ENCODE results near the gene UCP3. TPM values are rescaled to one million over a fixed set of nuclear protein-coding genes. Genes with fewer than 3 reads are reported as not detected.

Gene UCP3
- total RNA-seq, 1 donor from 2014 or later, result 2.6 TPM

GRCh38 chr11:73977856-73978519, 30.9 kb downstream of the UCP3 start:
- DNase-seq (ENCODE audit: low spot score), result no peak
- H3K9me3 Mint-ChIP-seq, result no peaks in the 10 kb centered on the region
- no peak overlapping the region for H3K4me3 Mint-ChIP-seq (ENCODE audit: low read depth)
- peaks cover 91% of the 10 kb centered on the region for H3K36me3 Mint-ChIP-seq (ENCODE audit: low read depth)
- H3K27ac Mint-ChIP-seq, result peak overlapping the region; percentile 83
- intact Hi-C loops (cut with micrococcal nuclease), result no loop called here
- no peaks in the 10 kb centered on the region for H3K27me3 Mint-ChIP-seq (ENCODE audit: low read depth)
- peaks cover 57% of the 10 kb centered on the region for H3K4me1 Mint-ChIP-seq (ENCODE audit: low read depth)

DNA sequence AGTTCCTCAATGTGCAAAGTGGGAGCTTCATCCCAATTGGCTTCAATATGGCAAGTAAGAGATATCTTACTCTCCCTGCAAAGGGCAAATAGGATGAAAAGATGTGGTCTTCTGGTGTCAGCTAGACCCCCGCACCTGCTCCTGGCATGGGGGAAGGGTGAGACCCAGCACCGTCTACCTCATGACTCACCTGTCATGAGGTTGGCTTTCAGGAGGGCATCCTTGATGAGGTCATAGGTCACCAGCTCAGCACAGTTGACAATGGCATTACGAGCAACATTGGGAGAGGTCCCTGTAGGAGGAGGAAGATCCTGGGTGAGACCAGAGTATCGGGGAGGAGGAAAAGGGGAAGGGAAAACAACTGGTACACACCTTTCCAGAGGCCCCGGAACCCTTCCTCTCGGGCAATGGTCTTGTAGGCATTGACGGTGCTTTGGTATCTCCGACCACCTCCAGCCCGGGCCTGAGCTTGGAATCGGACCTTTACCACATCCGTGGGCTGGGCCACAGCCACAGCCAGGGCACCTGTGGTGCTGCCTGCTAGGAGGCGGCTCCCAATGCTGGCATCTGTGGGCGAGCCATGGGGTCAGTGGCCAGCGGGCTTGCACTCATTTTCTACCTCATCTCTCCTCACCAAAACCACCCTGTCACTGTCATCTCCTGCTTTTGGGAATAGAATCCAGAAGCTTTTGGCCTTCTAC, 32.3 kb downstream of the UCP3 start:
- no peak overlapping the region for H3K4me3 Mint-ChIP-seq (ENCODE audit: low read depth)
- H3K27me3 Mint-ChIP-seq (ENCODE audit: low read depth), result no peaks in the 10 kb centered on the region
- peaks cover 90% of the 10 kb centered on the region for H3K36me3 Mint-ChIP-seq (ENCODE audit: low read depth)
- peak overlapping the region; percentile 54 for H3K27ac Mint-ChIP-seq
- intact Hi-C loops (cut with micrococcal nuclease), result no loop called here
- no peaks in the 10 kb centered on the region for H3K9me3 Mint-ChIP-seq
- DNase-seq (ENCODE audit: low spot score), result no peak
- peaks cover 67% of the 10 kb centered on the region for H3K4me1 Mint-ChIP-seq (ENCODE audit: low read depth)

DNA sequence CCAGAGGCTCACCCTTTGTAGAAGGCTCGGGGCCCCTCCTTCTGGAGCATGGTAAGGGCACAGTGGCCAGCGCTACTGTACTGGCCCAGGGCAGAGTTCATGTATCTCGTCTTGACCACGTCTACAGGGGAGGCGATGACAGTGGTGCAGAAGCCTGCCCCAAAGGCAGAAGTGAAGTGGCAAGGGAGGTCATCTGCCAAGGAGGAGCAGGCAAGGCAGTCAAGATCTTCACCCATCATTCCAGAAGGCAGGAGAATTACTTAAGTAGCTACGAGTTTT, 33.5 kb downstream of the UCP3 start:
- peaks cover 69% of the 10 kb centered on the region for H3K4me1 Mint-ChIP-seq (ENCODE audit: low read depth)
- H3K4me3 Mint-ChIP-seq (ENCODE audit: low read depth), result no peak overlapping the region
- H3K27ac Mint-ChIP-seq, result peak overlapping the region; percentile 68
- intact Hi-C loops (cut with micrococcal nuclease), result no loop called here
- DNase-seq (ENCODE audit: low spot score), result no peak
- peaks cover 78% of the 10 kb centered on the region for H3K36me3 Mint-ChIP-seq (ENCODE audit: low read depth)
- no peaks in the 10 kb centered on the region for H3K9me3 Mint-ChIP-seq
- no peaks in the 10 kb centered on the region for H3K27me3 Mint-ChIP-seq (ENCODE audit: low read depth)

GRCh38 chr11:73974604-73975478, 34.0 kb downstream of the UCP3 start:
- Mint-ChIP-seq H3K36me3 (ENCODE audit: low read depth) (peaks cover 72% of the 10 kb centered on the region), H3K4me1 (ENCODE audit: low read depth) (peaks cover 69% of the 10 kb centered on the region), H3K27me3 (ENCODE audit: low read depth) (no peaks in the 10 kb centered on the region), H3K4me3 (ENCODE audit: low read depth) (peak overlapping the region; percentile 27), H3K27ac (peak overlapping the region; percentile 85), H3K9me3 (no peaks in the 10 kb centered on the region)
- intact Hi-C loops (cut with micrococcal nuclease), result loop anchor here (1.0 kb wide), 1 partner anchor 8 kb away; no protein-coding TSS in a partner anchor
- DNase-seq (ENCODE audit: low spot score), result no peak

GRCh38 chr11:73972620-73973449, 36.0 kb downstream of the UCP3 start:
- Mint-ChIP-seq H3K9me3 (no peaks in the 10 kb centered on the region), H3K4me3 (ENCODE audit: low read depth) (no peak overlapping the region), H3K27ac (peak overlapping the region; percentile 85), H3K36me3 (ENCODE audit: low read depth) (peaks cover 52% of the 10 kb centered on the region), H3K27me3 (ENCODE audit: low read depth) (no peaks in the 10 kb centered on the region), H3K4me1 (ENCODE audit: low read depth) (peaks cover 69% of the 10 kb centered on the region)
- DNase-seq (ENCODE audit: low spot score), result no peak
- intact Hi-C loops (cut with micrococcal nuclease), result no loop called here

DNA sequence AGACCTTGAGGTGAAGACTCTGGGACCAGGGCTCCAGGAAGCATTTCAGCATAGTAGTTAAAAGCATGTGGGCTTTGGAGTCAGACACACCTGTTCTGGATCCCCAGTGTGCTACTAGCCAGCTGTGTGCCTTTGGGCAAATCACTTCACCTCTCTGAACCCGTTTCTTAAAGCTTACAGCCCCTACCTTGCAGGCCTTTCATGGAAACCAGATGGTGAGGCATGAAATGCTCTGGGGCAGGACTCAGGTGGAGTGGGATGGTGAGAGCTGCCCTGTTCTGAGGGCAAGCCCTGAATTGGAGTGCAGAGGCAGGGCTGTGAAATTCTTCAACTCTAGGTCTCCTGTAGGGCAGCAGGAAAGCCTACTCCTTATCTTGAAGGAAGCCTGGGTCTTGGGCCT, 36.7 kb downstream of the UCP3 start:
- H3K27ac Mint-ChIP-seq, result peak overlapping the region; percentile 61
- no peaks in the 10 kb centered on the region for H3K9me3 Mint-ChIP-seq
- no peaks in the 10 kb centered on the region for H3K27me3 Mint-ChIP-seq (ENCODE audit: low read depth)
- H3K4me1 Mint-ChIP-seq (ENCODE audit: low read depth), result peaks cover 66% of the 10 kb centered on the region
- no peak overlapping the region for H3K4me3 Mint-ChIP-seq (ENCODE audit: low read depth)
- H3K36me3 Mint-ChIP-seq (ENCODE audit: low read depth), result peaks cover 46% of the 10 kb centered on the region
- DNase-seq (ENCODE audit: low spot score), result no peak
- intact Hi-C loops (cut with micrococcal nuclease), result no loop called here

DNA sequence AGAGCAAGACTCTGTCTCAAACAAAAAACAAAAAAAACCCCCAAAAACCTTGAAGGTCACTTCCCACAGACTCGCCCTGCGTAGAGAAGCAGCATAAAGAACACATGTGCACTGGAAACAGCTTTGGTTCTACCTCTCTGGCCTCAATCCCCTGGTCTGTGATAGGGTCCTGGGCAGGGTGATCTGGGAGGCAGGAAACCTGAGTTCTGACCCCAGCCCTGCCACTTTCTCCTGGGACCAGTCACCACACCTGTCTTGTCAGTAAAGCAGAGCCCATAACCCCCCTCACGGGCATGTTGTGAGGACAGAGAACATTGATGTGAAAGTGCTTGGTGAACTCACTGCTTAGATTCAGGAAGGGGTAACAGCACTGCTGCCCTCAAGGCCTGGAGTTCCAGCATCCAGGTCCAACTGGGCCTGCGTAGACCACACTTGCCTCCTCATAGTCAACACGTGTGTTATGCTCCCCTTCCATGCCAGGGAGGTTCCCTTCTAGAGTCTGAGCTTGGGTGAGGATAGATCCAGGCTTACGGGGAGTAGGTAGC, 37.6 kb downstream of the UCP3 start:
- no peaks in the 10 kb centered on the region for H3K9me3 Mint-ChIP-seq
- intact Hi-C loops (cut with micrococcal nuclease), result no loop called here
- H3K36me3 Mint-ChIP-seq (ENCODE audit: low read depth), result peaks cover 37% of the 10 kb centered on the region
- no peak overlapping the region for H3K4me3 Mint-ChIP-seq (ENCODE audit: low read depth)
- peak overlapping the region; percentile 76 for H3K27ac Mint-ChIP-seq
- no peaks in the 10 kb centered on the region for H3K27me3 Mint-ChIP-seq (ENCODE audit: low read depth)
- H3K4me1 Mint-ChIP-seq (ENCODE audit: low read depth), result peaks cover 59% of the 10 kb centered on the region
- no peak for DNase-seq (ENCODE audit: low spot score)

DNA sequence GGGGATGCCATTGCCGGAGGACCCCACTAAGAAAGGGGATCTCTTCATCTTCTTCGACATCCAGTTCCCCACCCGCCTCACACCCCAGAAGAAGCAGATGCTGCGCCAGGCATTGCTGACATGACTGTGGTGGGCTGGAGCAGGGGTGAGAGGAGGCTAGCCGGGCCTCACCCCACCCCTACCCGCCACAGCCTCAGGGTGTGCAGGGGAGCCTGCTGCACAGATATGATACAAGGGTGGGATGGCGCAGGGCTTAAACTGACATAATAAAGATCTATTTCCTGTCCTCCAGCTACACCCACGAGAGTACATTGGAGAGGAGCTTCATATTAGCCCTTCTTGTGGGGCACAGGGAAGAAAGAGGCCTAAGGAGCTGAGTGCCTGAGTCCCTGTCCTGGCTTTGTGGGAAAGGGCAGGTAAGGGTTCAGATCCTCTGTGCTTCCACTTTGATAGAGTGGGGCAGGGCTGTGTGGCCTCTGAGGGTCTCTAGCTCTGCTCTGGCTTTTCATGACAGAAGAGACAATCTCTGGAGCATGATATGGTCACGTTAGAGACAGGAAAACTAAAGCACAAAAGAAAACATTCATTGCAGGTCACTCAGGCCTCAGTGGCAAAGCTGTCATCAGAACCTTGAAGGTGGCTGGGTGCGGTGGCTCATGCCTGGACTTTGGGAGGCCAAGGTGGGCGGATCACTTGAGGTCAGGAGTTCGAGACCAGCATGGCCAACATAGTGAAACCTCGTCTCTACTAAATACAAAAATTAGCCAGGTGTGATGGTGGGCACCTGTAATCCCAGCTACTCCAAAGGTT, 38.7 kb downstream of the UCP3 start:
- no peaks in the 10 kb centered on the region for H3K27me3 Mint-ChIP-seq (ENCODE audit: low read depth)

DNA sequence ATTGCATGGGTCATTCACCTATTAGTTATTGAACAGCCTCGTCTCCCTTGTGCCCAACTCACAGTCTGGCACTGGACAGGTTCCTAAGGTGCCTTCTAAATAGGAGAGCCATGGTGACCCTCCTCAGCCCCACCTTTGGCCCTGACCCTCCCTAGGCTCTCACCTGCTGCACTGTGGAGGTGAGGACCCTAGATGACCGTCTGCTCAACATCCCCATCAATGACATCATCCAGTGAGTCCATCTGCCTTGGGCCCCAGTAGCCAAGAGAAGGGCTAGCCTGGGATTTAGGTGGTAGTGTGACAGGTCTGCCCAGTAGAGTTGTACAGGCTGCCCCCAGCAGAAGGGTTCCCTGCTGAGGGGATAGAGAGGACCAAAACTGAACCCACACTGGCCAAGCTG, 39.8 kb downstream of the UCP3 start:
- no peaks in the 10 kb centered on the region for H3K9me3 Mint-ChIP-seq
- H3K4me1 Mint-ChIP-seq (ENCODE audit: low read depth), result peaks cover 48% of the 10 kb centered on the region
- intact Hi-C loops (cut with micrococcal nuclease), result loop anchor here (10.0 kb wide), 1 partner anchor 266 kb away; no protein-coding TSS in a partner anchor
- no peak overlapping the region for H3K4me3 Mint-ChIP-seq (ENCODE audit: low read depth)
- DNase-seq (ENCODE audit: low spot score), result no peak
- H3K36me3 Mint-ChIP-seq (ENCODE audit: low read depth), result peaks cover 15% of the 10 kb centered on the region
- peak overlapping the region; percentile 7 for H3K27ac Mint-ChIP-seq
- H3K27me3 Mint-ChIP-seq (ENCODE audit: low read depth), result no peaks in the 10 kb centered on the region

More for the DNA sequence above, 38.7 kb downstream of the UCP3 start:
- Mint-ChIP-seq H3K4me1 (ENCODE audit: low read depth) (peaks cover 53% of the 10 kb centered on the region), H3K27ac (peak overlapping the region; percentile 65), H3K4me3 (ENCODE audit: low read depth) (no peak overlapping the region), H3K9me3 (no peaks in the 10 kb centered on the region), H3K36me3 (ENCODE audit: low read depth) (peaks cover 26% of the 10 kb centered on the region)
- no peak for DNase-seq (ENCODE audit: low spot score)
- intact Hi-C loops (cut with micrococcal nuclease), result loop anchor here (10.0 kb wide), 1 partner anchor 265 kb away; no protein-coding TSS in a partner anchor

GRCh38 chr11:73968356-73968966, 40.4 kb downstream of the UCP3 start:
- Mint-ChIP-seq H3K9me3 (no peaks in the 10 kb centered on the region), H3K36me3 (ENCODE audit: low read depth) (peaks cover 10% of the 10 kb centered on the region), H3K27ac (peak overlapping the region; percentile 7), H3K27me3 (ENCODE audit: low read depth) (no peaks in the 10 kb centered on the region), H3K4me1 (ENCODE audit: low read depth) (peaks cover 45% of the 10 kb centered on the region), H3K4me3 (ENCODE audit: low read depth) (no peak overlapping the region)
- no peak for DNase-seq (ENCODE audit: low spot score)
- intact Hi-C loops (cut with micrococcal nuclease), result loop anchor here (10.0 kb wide), 1 partner anchor 266 kb away; no protein-coding TSS in a partner anchor

- no peaks in the 10 kb centered on the region for H3K27me3 Mint-ChIP-seq (ENCODE audit: low read depth)
- H3K36me3 Mint-ChIP-seq (ENCODE audit: low read depth), result no peaks in the 10 kb centered on the region
- intact Hi-C loops (cut with micrococcal nuclease), result loop anchor here (10.0 kb wide), 1 partner anchor 269 kb away; no protein-coding TSS in a partner anchor
- H3K4me3 Mint-ChIP-seq (ENCODE audit: low read depth), result no peak overlapping the region
- DNase-seq (ENCODE audit: low spot score), result no peak
- no peak overlapping the region for H3K27ac Mint-ChIP-seq
- peaks cover 29% of the 10 kb centered on the region for H3K4me1 Mint-ChIP-seq (ENCODE audit: low read depth)
- no peaks in the 10 kb centered on the region for H3K9me3 Mint-ChIP-seq
Measured at GRCh38 chr11:73965764-73966121, 43.1 kb downstream of the UCP3 start.
